OCI-LY3 (cell line): ENCODE measurements around the gene RENBP.

Source experiments
- H2AFZ ChIP-seq: fragments of 200-600, 300-600 bp; shearing (Covaris generic); 2 replicates; pipeline ENCODE4 v1.6.0; 2014; ENCODE audit warnings: antibody characterized with exemption, low read depth, low read length
- H3K27ac ChIP-seq: fragments of 200-600, 300-600 bp; sonication (generic); 2 replicates; pipeline ENCODE4 v1.5.1; 2014; ENCODE audit warnings: mild to moderate bottlenecking, low read length, moderate library complexity, mixed read lengths
- H3K27me3 ChIP-seq: fragments of 200-600, 300-600 bp; sonication (generic); 2 replicates; pipeline ENCODE4 v1.6.1; 2014; ENCODE audit warnings: low read depth, low read length, mixed read lengths
- H3K36me3 ChIP-seq: fragments of 200-600, 300-600 bp; sonication (generic); replicated peaks from 2 replicates; pipeline ENCODE3; 2014; ENCODE audit warnings: low read depth, low read length, mixed read lengths
- H3K4me1 ChIP-seq: fragments of 300-600, 200-600 bp; sonication (generic); 2 replicates; pipeline ENCODE4 v1.6.1; 2014; ENCODE audit warnings: low read length, mixed read lengths
- H3K4me2 ChIP-seq: fragments of 200-600, 300-600 bp; sonication (generic); 2 replicates; pipeline ENCODE4 v1.6.1; 2014; ENCODE audit warnings: low read length, mixed read lengths
- H3K4me3 ChIP-seq: fragments of 300-600, 200-600 bp; sonication (generic); 2 replicates; pipeline ENCODE4 v1.5.1; 2014; ENCODE audit warnings: antibody characterized with exemption, mild to moderate bottlenecking, low read length, moderate library complexity
- H3K79me2 ChIP-seq: fragments of 300-600, 200-600 bp; shearing (Covaris generic); 2 replicates; pipeline ENCODE4 v1.6.1; 2014; ENCODE audit warnings: mild to moderate bottlenecking, low read length, mixed read lengths
- H3K9ac ChIP-seq: fragments of 300-600, 200-600 bp; shearing (Covaris generic); 2 replicates; pipeline ENCODE4 v1.6.0; 2014; ENCODE audit warnings: mild to moderate bottlenecking, low read length, moderate library complexity
- H3K9me3 ChIP-seq: fragments of 200-600, 300-600 bp; shearing (Covaris generic); 2 replicates; pipeline ENCODE4 v1.6.1; 2014; ENCODE audit warnings: low read length, mixed read lengths; ENCODE audit not compliant: insufficient read depth
- H4K20me1 ChIP-seq: fragments of 200-600, 300-600 bp; sonication (generic); 2 replicates; pipeline ENCODE4 v1.6.1; 2016; ENCODE audit warnings: low read length, mixed read lengths; ENCODE audit not compliant: insufficient read depth
- CTCF ChIP-seq: fragments of 200-600, 300-600 bp; sonication (generic); IDR thresholded peaks from 2 replicates; pipeline ENCODE4 v1.5.1; 2014; ENCODE audit warnings: antibody characterized with exemption, low read length, low read depth
- EZH2phosphoT487 ChIP-seq: fragments of 200-600 bp; shearing (Covaris generic); IDR thresholded peaks from 2 replicates; pipeline ENCODE4 v1.6.1; 2018; ENCODE audit warnings: antibody characterized with exemption, mixed run types, low read depth

RENBP gene

DNA sequence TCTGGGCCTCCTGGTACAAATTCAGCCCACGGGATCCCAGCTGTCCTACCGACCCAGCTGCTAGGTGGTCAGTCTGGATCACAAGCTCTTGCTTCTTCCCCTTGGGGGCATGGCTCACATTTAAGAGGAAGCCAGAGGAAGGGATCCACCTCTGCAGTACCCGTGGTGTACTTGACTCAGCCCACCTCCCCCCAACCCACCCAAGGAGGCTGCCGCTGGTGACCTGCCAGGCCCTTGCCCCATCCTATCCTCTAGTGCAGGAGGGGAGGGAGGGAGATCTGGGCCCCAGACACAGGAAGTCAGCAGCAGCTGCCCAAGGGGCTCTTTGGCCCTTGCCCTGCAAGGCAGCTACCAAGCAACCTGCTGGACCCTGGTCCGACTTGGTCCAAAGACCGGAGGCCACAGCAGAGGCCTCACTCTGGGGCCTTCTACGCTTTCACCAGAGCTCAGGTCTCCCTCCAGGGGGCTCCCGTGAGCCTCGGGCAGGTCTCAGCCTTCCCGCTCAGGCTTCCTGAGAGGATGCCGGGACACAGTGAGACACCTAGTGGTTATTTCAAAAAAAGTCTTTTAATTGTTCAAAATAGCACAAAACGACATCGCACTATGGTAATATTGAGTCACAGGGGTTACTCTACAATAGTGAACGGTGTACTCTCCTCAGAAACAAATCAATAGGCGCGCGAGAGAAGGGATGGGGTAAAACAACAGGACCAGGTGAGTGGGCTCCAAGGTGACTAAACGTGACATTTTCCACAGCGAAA lies 2.7 kb upstream of the RENBP start:
- no peak overlapping the region for H3K4me2 ChIP-seq
- H2AFZ ChIP-seq = no peak overlapping the region
- H3K4me3 ChIP-seq = no peak overlapping the region
- H3K27me3 ChIP-seq = no peaks in the 10 kb centered on the region
- no peak overlapping the region for H3K9ac ChIP-seq
- H3K9me3 ChIP-seq = no peaks in the 10 kb centered on the region
- H3K27ac ChIP-seq = peak overlapping the region; percentile 43
- TF ChIP-seq EZH2phosphoT487 (no peak), CTCF (peak; percentile 85)
- no peaks in the 10 kb centered on the region for H3K79me2 ChIP-seq
- no peaks in the 10 kb centered on the region for H4K20me1 ChIP-seq
- H3K36me3 ChIP-seq = peaks cover 28% of the 10 kb centered on the region
- H3K4me1 ChIP-seq = peaks cover 7% of the 10 kb centered on the region

GRCh38 chrX:153945956-153946943 lies 1.8 kb upstream of the RENBP start:
- no peak for TF ChIP-seq CTCF
- no peak for TF ChIP-seq EZH2phosphoT487
- Histone ChIP-seq H4K20me1 (no peaks in the 10 kb centered on the region), H3K27ac (no peak overlapping the region), H2AFZ (no peak overlapping the region), H3K9me3 (no peaks in the 10 kb centered on the region), H3K27me3 (no peaks in the 10 kb centered on the region), H3K4me2 (no peak overlapping the region), H3K4me1 (peaks cover 7% of the 10 kb centered on the region), H3K36me3 (peaks cover 19% of the 10 kb centered on the region), H3K9ac (no peak overlapping the region), H3K79me2 (no peaks in the 10 kb centered on the region), H3K4me3 (no peak overlapping the region)

DNA sequence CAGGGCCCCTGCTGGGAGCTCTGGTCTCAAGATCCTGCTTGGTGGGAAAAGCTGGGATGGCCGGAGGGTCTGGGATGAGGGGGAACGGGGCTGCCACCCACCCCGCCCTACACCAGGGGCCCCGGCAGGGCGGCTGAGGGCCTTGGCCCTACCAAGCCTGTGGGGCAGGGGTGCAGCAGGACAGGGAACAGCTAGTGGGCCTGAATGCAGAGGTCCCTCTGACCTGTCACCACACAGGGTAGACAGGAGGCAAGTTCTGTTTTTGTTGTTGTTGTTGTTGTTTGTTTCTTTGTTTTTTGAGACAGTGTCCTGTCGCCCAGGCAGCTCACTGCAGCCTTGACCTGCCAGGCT lies 332 bp upstream of the RENBP start:
- Histone ChIP-seq H3K27ac (no peak overlapping the region), H2AFZ (no peak overlapping the region), H3K4me2 (peak overlapping the region; percentile 72), H3K4me1 (peaks cover 7% of the 10 kb centered on the region), H3K27me3 (no peaks in the 10 kb centered on the region), H3K9ac (0 out of 2 replicates have a peak overlapping the region, but pooled peaks have one; percentile 48), H3K79me2 (no peaks in the 10 kb centered on the region), H3K9me3 (no peaks in the 10 kb centered on the region), H3K4me3 (peak overlapping the region; percentile 75), H3K36me3 (peaks cover 4% of the 10 kb centered on the region), H4K20me1 (no peaks in the 10 kb centered on the region)
- TF ChIP-seq CTCF (no peak), EZH2phosphoT487 (no peak)
